GM23248 (cell line): Measurements from ENCODE around the gene NNT.

Experiments
- EZH2 ChIP-seq: fragments of 200-600 bp; sonication (generic); IDR thresholded peaks from 2 replicates; pipeline ENCODE4 v1.6.1; 2018; ENCODE audit warnings: antibody characterized with exemption, mild to moderate bottlenecking; ENCODE audit not compliant: insufficient read depth, poor library complexity, severe bottlenecking
- EZH2phosphoT487 ChIP-seq: fragments of 200-600 bp; sonication (generic); IDR thresholded peaks from 2 replicates; pipeline ENCODE4 v1.6.1; 2018; ENCODE audit warnings: antibody characterized with exemption, moderate library complexity, mild to moderate bottlenecking, low read depth; ENCODE audit not compliant: insufficient read depth

- no peak for TF ChIP-seq EZH2phosphoT487
- no peak for TF ChIP-seq EZH2
These were observed 96.9 kb downstream of the NNT start for GRCh38 chr5:43699910-43700309.
